PC-3 (cell line): ENCODE results near the gene LMX1A. TPM values are rescaled to one million over a fixed set of nuclear protein-coding genes. Genes with fewer than 3 reads are reported as not detected.

Experiments used
- ATAC-seq: fragments of 200-7000 bp; cut with Tn5 transposase; 2 replicates; pipeline ENCODE4 v1.9.1; 2020; ENCODE audit warnings: mild to moderate bottlenecking, moderate library complexity
- BruUV-seq: library from RNA; stranded (reverse); fragments of 400-500 nt; replicated peaks from 2 replicates; lab custom pipeline; 2021; lab: Mats Ljungman, UMichigan
- CTCF ChIA-PET: fragments of 300-600 bp; sonication (Branson Sonifier 250); formaldehyde crosslinking; loops from one replicate; lab custom pipeline; 2022; ENCODE audit warnings: antibody characterized with exemption; lab: Charles Lee
- POLR2A ChIA-PET: fragments of 300-600 bp; sonication (Branson Sonifier 250); formaldehyde crosslinking; loops from one replicate; lab custom pipeline; 2022; ENCODE audit warnings: antibody characterized with exemption; ENCODE audit not compliant: unreplicated experiment; lab: Charles Lee
- DNase-seq: peaks from one replicate; pipeline ENCODE4 v3.0.0-alpha.2; 2015
- H2AFZ ChIP-seq: fragments of 300-600 bp; sonication (generic); 2 replicates; pipeline ENCODE4 v1.6.0; 2016; ENCODE audit warnings: antibody characterized with exemption, low read length
- H3F3A ChIP-seq: fragments of 300-600 bp; sonication (generic); one replicate; pipeline ENCODE4 v1.6.0; 2017; ENCODE audit warnings: antibody characterized with exemption, low read length, control low read depth, mild to moderate bottlenecking; ENCODE audit not compliant: unreplicated experiment
- H3K27ac ChIP-seq: fragments of 300-600 bp; sonication (generic); 2 replicates; pipeline ENCODE4 v1.5.1; 2016; ENCODE audit warnings: mild to moderate bottlenecking, low read length
- H3K27me3 ChIP-seq: fragments of 300-600 bp; sonication (generic); 2 replicates; pipeline ENCODE4 v1.6.1; 2016; ENCODE audit warnings: low read length, mixed read lengths
- H3K36me3 ChIP-seq: fragments of 300-600 bp; sonication (generic); 2 replicates; pipeline ENCODE4 v1.6.1; 2016; ENCODE audit warnings: low read depth, mixed run types, low read length, mixed read lengths
- H3K4me1 ChIP-seq: fragments of 300-600 bp; sonication (generic); 2 replicates; pipeline ENCODE4 v1.5.1; 2016; ENCODE audit warnings: low read length; ENCODE audit not compliant: insufficient read depth
- H3K4me2 ChIP-seq: fragments of 300-600 bp; sonication (generic); 2 replicates; pipeline ENCODE4 v1.6.0; 2016; ENCODE audit warnings: low read length
- H3K4me3 ChIP-seq: fragments of 300-600 bp; sonication (generic); 2 replicates; pipeline ENCODE4 v1.5.1; 2016; ENCODE audit warnings: mild to moderate bottlenecking, low read length, mixed read lengths
- H3K79me2 ChIP-seq: fragments of 300-600 bp; sonication (generic); 2 replicates; pipeline ENCODE4 v1.6.1; 2017; ENCODE audit warnings: low read length, mixed read lengths
- H3K9ac ChIP-seq: fragments of 300-600 bp; sonication (generic); 2 replicates; pipeline ENCODE4 v1.6.0; 2016; ENCODE audit warnings: mild to moderate bottlenecking, low read length
- H3K9me2 ChIP-seq: fragments of 300-600 bp; sonication (generic); replicated peaks from 2 replicates; pipeline ENCODE4 v1.6.1; 2016; ENCODE audit warnings: mixed run types, low read length, mixed read lengths
- H3K9me3 ChIP-seq: fragments of 300-600 bp; sonication (generic); 2 replicates; pipeline ENCODE4 v1.6.1; 2016; ENCODE audit warnings: low read length, mixed read lengths
- H4K20me1 ChIP-seq: fragments of 300-600 bp; sonication (generic); 2 replicates; pipeline ENCODE4 v1.6.1; 2016; ENCODE audit warnings: low read length, mixed read lengths
- CTCF ChIP-seq: fragments of 300-600 bp; sonication (generic); conservative IDR thresholded peaks from 2 replicates; pipeline ENCODE4 v1.5.1; 2017; ENCODE audit warnings: antibody characterized with exemption, low read depth, mild to moderate bottlenecking, low read length
- EZH2 ChIP-seq: fragments of 300-600 bp; sonication (generic); IDR thresholded peaks from one replicate; pipeline ENCODE4 v1.6.1; 2017; ENCODE audit warnings: antibody characterized with exemption, mild to moderate bottlenecking, low read length; ENCODE audit not compliant: unreplicated experiment
- EZH2phosphoT487 ChIP-seq: fragments of 300-600 bp; sonication (generic); IDR thresholded peaks from 2 replicates; pipeline ENCODE4 v1.6.1; 2018; ENCODE audit warnings: mild to moderate bottlenecking, antibody characterized with exemption, low read length, borderline replicate concordance
- intact Hi-C: fragments of 100-400 bp; cut with micrococcal nuclease; formaldehyde crosslinking; loops from 2 replicates; pipeline ENCODE4 v1.9.0; 2023
- total RNA-seq: library from RNA; depleted of rRNA; stranded (reverse); fragments of >200 nt; gene quantifications from 2 replicates; pipeline ENCODE4 v1.2.3, GENCODE V29; 2014

LMX1A gene
- total RNA-seq, 1 experiment from 2014 or later = not detected

GRCh38 chr1:165389609-165390008 is 33.1 kb upstream of the LMX1A start:
- peaks cover 8% of the 10 kb centered on the region for H3K4me1 ChIP-seq
- DNase-seq = no peak
- TF ChIP-seq CTCF (no peak), EZH2 (no peak), EZH2phosphoT487 (no peak)
- no peak overlapping the region for H2AFZ ChIP-seq
- H3K4me3 ChIP-seq = no peak overlapping the region
- H3F3A ChIP-seq = no peaks in the 10 kb centered on the region
- no peaks in the 10 kb centered on the region for H3K79me2 ChIP-seq
- H3K27me3 ChIP-seq = peaks cover 45% of the 10 kb centered on the region
- POLR2A ChIA-PET = no interaction called here
- H3K9me3 ChIP-seq = no peaks in the 10 kb centered on the region
- H3K4me2 ChIP-seq = no peak overlapping the region
- no peak overlapping the region for H3K27ac ChIP-seq
- ATAC-seq = no peak
- intact Hi-C loops = loop anchor here (10.0 kb wide), 1 partner anchor 525 kb away; no protein-coding TSS in a partner anchor
- CTCF ChIA-PET = no interaction called here
- H3K36me3 ChIP-seq = no peaks in the 10 kb centered on the region
- BruUV-seq = no TSS peak
- no peak overlapping the region for H3K9ac ChIP-seq
- no peaks in the 10 kb centered on the region for H3K9me2 ChIP-seq
- H4K20me1 ChIP-seq = no peaks in the 10 kb centered on the region

- no peak overlapping the region for H3K9ac ChIP-seq
- no peak overlapping the region for H3K4me2 ChIP-seq
- DNase-seq (no peak), ATAC-seq (no peak)
- peaks cover 6% of the 10 kb centered on the region for H3K4me1 ChIP-seq
- no peaks in the 10 kb centered on the region for H3K9me3 ChIP-seq
- ChIA-PET CTCF (no interaction called here), POLR2A (no interaction called here)
- no peak overlapping the region for H2AFZ ChIP-seq
- H3F3A ChIP-seq = no peaks in the 10 kb centered on the region
- no peak overlapping the region for H3K4me3 ChIP-seq
- H3K27me3 ChIP-seq = peaks cover 45% of the 10 kb centered on the region
- no peaks in the 10 kb centered on the region for H3K36me3 ChIP-seq
- H3K79me2 ChIP-seq = no peaks in the 10 kb centered on the region
- no TSS peak for BruUV-seq
- TF ChIP-seq EZH2 (no peak), EZH2phosphoT487 (no peak), CTCF (no peak)
- intact Hi-C loops = no loop called here
- H4K20me1 ChIP-seq = no peaks in the 10 kb centered on the region
- H3K27ac ChIP-seq = no peak overlapping the region
- H3K9me2 ChIP-seq = no peaks in the 10 kb centered on the region
These were observed 31.4 kb upstream of the LMX1A start for GRCh38 chr1:165387961-165388360.

- ATAC-seq (no peak), DNase-seq (no peak)
- no peak for TF ChIP-seq CTCF
- TF ChIP-seq EZH2phosphoT487 = no peak
- no peak for TF ChIP-seq EZH2
- BruUV-seq = no TSS peak
- no peaks in the 10 kb centered on the region for H4K20me1 ChIP-seq
- intact Hi-C loops = no loop called here
- no peaks in the 10 kb centered on the region for H3K36me3 ChIP-seq
- H3K79me2 ChIP-seq = no peaks in the 10 kb centered on the region
- H3K4me2 ChIP-seq = no peak overlapping the region
- H3K4me3 ChIP-seq = no peak overlapping the region
- H3K9ac ChIP-seq = no peak overlapping the region
- no peaks in the 10 kb centered on the region for H3F3A ChIP-seq
- CTCF ChIA-PET = interaction anchor here (0.5 kb wide), 1 partner anchor 205 kb away, joined by 3 read pairs; no protein-coding TSS in a partner anchor
- H3K27ac ChIP-seq = no peak overlapping the region
- peaks cover 11% of the 10 kb centered on the region for H3K4me1 ChIP-seq
- no peaks in the 10 kb centered on the region for H3K9me3 ChIP-seq
- H3K27me3 ChIP-seq = peaks cover 45% of the 10 kb centered on the region
- H3K9me2 ChIP-seq = no peaks in the 10 kb centered on the region
- no peak overlapping the region for H2AFZ ChIP-seq
- POLR2A ChIA-PET = no interaction called here
These were observed 31.0 kb upstream of the LMX1A start for GRCh38 chr1:165387505-165387904.
